GM18907 (cell line): ENCODE results near the gene TM2D3.
"Not testable (repeated sequence)": the region's sequence is repeated elsewhere in the genome, so short reads cannot be mapped to it uniquely, and the experiment has no call there.

Experiments
- ATAC-seq: cut with Tn5 transposase; IDR thresholded peaks from one replicate; pipeline ENCODE4 v1.9.1; 2021; ENCODE audit warnings: mild to moderate bottlenecking, moderate library complexity; ENCODE audit not compliant: unreplicated experiment

Gene TM2D3

DNA sequence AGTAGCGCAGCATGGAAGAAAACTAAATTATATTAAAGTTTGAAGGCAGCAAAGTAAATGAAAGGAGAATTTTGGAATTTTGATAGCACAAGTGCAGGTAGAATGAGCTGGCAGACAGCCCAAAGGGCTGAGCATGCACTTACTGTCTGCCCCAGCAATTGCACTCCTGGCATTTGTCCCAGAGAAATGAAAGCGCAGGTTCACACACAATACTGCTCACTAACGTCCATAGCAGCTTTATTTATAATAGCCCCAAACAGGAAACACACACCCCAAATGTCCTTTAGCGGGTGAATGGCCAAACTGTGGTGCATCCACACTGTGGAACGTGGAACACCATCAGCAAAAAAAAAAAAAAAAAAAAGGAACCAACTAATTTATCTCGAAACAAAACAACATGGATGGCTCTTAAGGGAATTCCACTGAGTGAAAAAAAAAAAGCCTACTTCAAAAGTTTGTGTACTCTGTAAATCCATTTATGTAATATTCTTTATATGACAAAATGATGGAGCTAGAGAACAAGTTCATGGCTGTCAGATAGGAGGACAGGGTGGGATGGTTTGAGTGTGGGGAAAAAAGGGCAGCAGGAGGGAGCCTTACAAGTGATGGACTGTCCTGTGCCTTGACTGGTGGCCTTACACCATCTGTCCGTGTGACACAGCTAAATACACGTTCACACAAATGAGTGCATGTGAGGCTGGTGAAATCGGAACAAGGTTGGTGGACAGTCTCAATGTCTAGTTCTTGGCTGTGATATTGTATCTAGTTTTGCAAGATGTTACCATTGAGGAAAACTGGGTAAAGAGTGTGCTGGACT, 6.0 kb upstream of the TM2D3 start:
- ATAC-seq: no peak

DNA sequence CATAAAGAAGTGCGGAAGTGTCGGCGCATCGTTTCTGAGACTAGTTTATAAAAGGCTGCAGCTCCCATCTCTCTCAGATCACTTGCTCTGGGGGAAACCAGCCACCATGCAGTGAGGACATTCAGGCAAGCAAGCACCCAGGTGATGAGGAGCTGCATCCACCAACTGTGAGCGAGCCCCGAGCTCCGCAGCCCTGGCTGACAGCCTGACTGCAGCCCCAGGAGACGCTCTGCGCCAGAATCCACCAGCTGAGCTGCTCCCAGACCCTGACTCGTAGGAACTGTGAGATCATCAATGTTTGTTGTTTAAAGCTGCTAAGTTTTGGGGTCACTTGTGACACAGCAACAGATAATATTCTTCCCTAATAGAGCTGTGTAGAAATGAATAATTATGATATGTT, 5.0 kb upstream of the TM2D3 start:
- ATAC-seq: no peak

DNA sequence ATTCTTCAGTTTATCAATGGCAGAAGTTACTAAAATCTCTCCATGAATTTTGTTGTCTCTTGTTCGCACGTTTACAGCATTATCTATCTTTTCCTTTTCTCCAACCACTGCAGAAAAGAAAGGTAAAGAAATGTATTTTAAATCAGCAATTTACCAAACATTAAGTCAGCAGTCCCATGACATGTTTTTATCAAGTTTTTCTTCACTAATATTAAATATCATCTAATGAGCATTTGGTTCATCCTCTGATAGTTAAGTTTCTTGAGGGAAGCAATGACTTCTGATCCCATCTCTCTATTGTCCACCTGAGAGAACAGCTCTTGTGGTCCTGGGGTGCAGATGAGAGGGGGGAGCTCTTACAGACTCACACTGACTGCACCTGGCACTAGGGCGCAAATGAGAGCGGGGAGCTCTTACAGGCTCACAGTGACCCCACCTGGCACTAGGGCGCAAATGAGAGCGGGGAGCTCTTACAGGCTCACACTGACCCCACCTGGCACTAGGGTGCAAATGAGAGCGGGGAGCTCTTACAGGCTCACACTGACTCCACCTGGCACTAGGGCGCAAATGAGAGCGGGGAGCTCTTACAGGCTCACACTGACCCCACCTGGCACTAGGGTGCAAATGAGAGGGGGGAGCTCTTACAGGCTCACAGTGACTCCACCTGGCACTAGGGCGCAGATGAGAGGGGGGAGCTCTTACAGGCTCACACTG, 2.6 kb upstream of the TM2D3 start:
- not testable (repeated sequence) for ATAC-seq

DNA sequence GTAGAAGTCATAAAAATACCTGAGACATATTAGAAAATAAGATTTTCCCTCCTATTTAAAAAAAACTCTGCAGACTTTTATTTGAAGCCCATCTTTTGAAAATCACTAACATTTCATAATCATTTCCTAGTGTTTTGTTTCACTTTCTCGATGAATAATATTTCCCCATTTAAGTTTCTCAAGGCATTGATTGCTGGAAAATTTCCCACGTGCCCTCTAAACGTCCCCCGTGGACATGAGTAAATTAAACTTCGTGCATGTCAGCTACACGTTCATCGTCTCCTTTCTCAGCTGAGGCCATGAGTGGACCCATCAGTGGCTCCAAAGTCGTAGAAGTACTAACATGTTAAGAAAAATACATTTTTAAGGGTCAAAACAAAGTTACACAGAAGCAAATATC, 2.0 kb upstream of the TM2D3 start:
- no peak for ATAC-seq

DNA sequence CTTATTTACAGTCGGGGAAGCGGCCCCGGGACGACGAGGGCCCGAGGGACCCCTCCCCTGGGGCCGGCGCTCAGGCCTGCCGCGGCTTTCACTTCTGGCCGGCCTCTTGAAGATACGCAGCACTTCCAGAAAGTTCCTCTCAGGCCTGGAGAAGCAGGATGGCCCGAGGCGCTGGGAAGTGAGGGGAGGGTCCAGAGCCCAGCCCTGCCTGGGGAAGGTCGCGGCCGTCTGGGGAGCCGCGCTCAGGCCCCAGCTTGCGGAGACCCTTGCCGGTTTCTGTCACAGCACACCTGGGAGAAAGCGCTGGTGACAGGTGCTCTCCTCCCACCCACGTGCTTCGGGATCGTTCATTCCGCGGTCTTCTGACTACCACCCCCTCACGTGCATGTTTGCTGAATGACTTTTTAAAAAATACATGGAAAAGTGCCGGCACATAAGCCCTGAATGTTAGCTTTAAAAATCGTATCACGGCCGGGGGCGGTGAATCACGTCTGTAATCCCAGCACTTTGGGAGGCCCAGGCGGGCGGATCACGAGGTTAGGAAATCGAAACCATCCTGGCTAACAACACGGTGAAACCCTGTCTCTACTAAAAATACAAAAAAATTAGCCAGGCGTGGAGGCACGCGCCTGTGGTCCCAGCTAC, 727 bp upstream of the TM2D3 start:
- ATAC-seq: no peak

DNA sequence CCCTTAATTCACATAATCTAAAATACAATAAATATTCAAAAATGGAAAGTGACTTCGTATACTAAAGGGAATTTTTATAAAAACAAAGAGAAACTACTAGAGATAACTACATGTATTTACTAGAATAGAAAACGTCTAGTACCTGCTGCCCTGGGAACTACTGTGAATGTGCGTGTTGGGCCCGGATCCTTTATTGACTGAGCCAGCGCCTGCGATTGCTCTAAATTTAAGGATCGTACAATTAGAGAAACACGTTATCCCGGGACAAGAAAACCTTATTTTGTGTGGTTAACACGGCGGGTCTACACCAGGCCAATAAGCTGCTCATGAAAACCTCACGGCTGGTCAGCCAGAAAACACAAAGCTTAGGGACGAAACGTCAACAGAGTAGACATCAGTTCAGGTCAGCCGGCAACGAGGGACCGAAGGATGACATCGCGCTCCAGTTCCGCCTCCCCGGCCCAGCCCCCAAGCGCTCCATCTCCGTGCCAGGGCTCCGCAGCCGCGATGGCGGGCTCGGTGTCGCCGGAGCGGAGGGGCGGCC, 555 bp downstream of the TM2D3 start:
- ATAC-seq: peak; percentile 58

DNA sequence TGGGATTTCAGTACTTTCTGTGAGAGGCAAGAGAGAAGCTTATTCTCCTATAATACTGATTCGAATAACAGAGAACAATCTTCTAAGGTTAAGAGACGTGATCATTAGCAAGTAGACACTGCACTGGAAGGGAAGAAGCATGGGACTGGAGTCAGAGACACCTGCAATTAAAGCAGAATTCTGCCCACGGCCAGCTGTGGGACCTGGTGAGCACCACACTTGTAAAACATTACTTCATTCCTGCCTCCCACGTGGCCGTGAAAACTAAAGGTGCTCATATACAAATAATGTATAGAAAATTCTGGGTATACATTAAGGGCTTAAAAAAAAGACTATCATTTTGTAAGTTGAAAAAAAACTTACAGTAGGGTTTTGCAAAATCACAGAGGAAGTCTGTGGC, 2.0 kb downstream of the TM2D3 start:
- ATAC-seq: no peak

DNA sequence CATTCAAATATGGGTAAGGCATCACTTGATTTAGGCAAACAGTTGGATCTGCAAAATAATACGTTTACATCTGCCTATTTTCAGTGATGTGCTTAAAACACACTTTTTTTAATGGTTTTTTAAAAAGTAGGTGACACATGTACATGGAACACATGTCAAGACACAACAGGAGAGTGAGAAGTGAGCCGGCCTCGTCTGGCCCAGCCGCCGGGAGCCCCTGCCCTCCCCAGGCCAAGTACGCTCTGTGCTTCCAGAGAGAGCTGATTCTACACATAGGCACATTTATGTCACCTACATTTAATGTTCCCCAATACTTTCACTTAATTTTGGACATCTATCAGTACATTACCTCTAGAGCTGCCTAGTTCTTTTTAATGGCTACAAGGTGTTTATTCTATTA, 3.8 kb downstream of the TM2D3 start:
- ATAC-seq: no peak

DNA sequence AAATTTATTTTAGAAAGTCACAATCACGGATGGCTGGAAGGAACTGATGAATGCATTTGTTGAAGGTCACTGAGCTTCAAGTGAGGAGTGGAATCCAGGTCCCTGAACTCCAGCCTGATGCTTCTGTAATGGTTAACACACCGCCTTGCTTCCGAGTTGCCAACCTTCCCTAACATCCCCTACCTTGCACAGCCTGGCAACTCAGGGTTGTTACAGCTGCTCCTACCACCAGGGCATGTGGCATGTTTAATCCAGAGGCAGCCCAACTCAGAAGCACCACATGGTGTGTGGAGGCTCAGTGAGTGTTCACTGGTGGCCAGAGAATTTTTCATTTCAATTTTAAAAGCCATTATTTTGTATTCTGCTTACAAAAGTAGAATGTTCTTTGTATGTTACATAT, 4.9 kb downstream of the TM2D3 start:
- no peak for ATAC-seq

DNA sequence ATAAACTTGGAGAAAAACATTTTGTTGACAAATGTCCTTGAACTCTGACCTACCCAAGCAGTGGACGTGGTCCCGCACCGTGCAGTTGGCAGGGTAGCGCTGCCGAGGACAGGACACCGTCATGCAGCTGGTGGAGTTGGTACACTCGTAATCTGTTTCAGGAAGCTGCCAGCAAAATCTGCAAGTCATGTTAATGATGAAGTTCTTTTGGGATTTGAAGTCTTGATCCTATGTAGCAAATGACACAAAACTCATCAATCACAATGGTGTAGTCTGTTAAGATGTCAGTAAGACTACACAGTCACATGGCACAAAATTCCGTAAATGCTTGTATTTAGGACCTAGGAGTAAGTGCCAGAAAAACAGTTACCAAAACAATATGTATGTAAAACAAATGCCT, 5.5 kb downstream of the TM2D3 start:
- ATAC-seq: no peak

DNA sequence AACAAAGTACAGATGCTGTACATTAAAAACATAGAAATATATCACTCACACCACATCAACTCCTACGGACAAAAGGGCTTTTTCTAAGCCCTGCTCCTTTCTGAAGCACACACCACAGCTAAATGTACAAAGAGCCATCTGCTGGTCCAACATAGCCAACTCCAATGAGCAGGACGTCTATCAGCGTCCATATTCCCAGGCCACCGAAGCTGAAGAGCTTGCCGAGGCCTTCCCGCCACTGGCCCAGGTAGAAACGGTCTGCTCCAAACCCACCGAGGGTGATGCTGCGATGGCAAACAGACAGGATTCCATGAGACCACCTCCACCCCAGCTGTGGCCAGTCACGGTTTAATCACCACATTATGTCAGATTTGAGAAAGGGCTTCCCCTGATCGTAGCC, 9.8 kb downstream of the TM2D3 start:
- ATAC-seq: no peak

DNA sequence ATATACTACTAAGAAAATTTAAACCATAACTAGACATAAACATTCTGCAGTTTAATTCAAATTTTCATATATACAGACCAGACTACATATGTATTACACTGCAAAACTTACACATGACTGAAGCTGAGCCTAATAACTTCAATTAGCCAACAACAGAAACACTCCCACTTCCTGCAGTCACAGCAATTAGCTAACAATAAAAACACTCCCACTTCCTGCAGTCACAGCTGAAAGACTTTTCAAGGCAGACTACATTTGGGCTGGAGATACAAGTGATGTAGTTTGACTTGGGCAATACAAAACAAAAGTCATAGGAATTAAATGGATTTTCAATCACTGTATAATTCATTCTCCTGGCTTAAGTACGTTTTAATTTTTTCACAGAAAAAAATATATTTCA, 10.3 kb downstream of the TM2D3 start:
- no peak for ATAC-seq

DNA sequence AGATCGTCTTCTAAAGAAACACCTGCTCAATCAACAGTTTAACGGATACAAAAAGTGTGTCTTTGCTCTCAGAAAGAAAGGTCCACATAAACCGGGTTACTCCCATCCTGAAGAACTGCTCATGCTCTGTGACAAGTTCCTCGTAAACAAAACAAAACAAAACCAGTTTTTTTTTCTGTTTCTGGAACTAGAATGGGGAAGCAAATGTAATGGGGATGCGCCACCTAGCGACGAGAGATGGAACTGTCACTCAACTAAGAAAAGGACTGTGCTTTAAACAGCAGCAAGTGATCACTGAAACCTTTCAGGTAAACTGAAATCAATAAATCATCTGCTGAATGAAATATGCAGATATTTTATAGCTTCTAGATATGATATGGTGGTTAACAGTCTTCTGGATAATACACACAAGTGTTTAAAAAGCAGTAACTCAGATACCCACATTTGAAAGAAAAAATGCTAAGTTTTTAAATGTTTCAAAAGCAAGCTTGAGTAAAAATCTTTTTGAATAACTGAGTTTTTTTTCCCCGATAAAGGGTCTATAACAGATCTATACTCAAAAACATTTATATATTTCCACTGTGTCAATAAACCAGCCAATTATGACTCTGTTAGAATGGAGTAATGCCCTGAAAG, 10.9 kb downstream of the TM2D3 start:
- ATAC-seq: peak; percentile 55

DNA sequence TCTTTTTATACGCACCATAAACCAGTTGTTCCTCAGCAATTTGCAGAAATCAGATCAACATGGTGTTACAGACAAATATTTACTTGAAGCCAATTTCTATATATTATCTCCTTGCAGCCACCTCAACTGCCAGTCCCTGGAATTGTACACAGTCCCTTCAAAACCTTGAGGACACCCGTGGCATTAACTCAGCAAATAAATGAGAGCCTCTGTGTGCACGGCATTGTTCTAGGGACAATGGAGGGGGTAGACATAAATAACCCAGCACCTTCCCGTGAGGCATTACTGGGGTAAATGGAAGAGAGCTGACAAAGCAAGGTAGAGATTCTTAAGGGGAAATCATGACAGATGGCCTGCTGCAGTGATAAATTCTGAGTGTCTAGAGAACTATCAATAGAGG, 12.5 kb downstream of the TM2D3 start:
- ATAC-seq: no peak

DNA sequence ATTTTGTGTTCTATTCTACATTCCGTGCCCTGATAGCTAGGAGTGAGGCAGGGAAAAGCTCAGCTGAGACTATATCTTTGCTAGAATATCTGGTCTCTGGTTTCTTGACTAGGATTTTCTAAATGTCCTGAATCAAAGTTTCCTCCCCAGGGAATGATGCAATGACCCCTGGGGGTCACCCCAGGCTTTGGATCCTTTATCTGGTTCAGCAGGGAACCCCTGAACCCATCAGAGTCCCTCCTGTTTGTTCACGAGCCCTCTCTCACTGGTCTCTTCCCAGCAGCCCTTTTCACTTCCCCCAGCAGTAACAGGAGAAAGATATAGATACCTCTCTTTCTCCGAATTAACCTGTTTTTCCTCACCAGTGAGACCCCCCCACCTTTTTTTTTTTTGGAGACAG, 14.3 kb downstream of the TM2D3 start:
- ATAC-seq: no peak

DNA sequence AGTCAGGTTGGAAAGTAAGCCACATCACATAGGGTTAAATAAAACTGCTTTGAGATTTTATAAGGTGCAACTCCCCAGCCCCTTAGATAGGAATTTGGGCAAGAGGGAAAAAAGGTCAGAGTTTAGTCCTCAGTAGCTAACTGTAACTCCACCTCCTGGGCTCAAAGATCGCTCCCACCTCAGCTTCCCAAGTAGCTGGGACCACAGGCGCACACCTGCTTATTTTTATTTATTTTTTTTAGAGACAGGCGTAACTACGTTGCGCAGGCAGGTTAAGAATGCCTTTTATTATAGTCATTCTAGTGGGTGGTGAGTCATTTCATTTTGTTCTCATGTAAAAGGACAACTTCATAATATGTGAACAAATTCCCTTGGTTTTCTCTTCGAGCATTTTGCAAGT, 14.7 kb downstream of the TM2D3 start:
- ATAC-seq: no peak

DNA sequence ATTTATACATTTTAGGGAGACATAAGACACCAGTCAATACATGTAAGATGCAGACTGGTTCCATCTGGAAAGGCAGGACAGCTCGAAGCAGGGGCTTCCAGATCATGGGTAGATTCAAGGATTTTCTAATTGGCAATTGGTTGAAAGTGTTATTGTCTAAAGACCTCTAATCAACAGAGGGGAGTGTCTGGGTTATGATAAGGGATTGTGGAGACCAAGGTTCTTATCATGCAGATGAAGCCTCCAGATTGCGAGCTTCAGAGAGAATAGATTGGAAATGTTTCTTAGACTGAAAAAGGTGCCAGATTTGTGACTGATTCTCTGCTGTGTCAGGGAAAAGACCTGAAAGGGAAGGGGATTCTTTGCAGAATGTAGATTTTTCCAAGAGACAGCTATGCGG, 15.1 kb downstream of the TM2D3 start:
- no peak for ATAC-seq

DNA sequence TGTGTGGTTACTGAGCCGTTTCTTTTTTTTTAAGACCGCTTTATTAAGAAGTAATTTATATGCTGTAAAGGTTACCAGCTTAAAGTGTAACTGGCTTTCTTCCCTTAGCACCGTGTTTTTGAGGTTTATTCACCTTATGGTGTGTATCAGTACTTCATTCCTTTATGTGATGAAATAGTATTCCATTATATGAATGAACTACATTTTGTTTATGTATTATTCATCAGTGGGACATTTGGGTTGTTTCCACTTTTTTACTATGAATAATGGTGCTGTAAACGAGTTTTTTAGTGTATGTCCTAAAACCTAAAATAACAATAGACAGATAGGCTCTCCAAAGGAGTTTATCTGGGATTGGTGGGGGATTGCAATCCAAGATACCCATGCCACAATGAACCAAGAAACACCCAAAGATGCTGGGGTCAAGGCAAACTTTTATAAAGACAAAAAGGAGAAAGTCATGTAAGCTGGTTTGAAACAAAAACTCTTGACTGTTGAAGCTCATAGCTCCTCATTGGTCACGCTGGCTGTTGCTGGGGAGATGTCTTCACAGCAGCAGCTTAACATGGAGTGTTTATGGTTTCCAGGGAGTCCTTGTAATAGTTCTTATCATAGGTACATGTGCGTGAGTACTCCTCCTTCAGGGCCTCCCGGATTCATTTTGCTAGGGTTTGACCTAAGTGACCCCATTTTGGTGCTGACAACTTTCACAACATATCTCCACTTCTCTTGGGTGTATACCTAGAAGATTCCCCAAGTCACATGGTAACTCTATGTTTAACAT, 16.0 kb downstream of the TM2D3 start:
- ATAC-seq: no peak

DNA sequence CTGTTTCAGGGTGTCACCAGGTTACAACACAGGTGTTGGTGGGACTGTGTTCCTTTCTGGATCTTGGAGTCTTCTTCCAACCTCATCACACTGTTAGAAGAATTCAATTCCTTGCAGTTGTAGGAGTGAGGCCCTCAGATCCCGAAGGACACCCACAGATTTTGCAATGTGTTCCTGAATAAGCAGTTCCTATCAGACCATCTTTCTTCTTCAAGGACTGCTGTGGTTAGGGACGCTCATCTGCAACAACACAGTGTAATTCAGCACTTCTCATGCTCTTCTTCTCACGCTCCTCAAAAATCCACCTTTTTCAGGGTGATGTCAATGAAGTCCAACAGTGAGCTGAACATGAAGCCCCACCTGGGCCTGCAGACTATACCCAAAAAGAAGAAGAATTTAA, 18.8 kb downstream of the TM2D3 start:
- ATAC-seq: no peak

DNA sequence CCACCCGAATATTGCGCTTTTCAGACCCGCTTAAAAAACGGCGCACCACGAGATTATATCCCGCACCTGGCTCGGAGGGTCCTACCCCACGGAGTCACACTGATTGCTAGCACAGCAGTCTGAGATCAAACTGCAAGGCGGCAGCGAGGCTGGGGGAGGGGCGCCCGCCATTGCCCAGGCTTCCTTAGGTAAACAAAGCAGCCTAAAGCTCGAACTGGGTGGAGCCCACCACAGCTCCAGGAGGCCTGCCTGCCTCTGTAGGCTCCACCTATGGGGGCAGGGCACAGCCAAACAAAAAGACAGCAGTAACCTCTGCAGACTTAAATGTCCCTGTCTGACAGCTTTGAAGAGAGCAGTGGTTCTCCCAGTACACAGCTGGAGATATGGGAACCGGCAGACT, 25.5 kb downstream of the TM2D3 start:
- ATAC-seq: not testable (repeated sequence)

DNA sequence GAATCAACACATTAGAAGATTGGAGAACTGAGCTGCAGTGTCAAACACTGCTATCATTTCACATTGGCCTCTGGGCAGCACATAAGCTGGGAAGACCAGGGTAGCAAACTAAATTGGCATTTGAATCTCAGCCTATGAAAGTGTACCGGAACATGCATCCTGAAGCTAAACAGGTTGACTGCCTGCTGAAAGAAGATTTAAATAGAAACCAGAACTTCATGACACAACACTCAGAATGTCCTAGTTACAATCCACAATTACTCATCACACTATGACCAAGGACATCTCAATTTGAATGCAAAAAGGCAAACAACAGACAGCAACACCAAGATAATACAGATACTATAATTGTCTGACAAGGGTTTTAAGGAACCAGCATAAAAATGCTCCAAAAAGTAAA, 26.2 kb downstream of the TM2D3 start:
- ATAC-seq: no peak
